Measurements from ENCODE around the gene TKTL1.

DNA sequence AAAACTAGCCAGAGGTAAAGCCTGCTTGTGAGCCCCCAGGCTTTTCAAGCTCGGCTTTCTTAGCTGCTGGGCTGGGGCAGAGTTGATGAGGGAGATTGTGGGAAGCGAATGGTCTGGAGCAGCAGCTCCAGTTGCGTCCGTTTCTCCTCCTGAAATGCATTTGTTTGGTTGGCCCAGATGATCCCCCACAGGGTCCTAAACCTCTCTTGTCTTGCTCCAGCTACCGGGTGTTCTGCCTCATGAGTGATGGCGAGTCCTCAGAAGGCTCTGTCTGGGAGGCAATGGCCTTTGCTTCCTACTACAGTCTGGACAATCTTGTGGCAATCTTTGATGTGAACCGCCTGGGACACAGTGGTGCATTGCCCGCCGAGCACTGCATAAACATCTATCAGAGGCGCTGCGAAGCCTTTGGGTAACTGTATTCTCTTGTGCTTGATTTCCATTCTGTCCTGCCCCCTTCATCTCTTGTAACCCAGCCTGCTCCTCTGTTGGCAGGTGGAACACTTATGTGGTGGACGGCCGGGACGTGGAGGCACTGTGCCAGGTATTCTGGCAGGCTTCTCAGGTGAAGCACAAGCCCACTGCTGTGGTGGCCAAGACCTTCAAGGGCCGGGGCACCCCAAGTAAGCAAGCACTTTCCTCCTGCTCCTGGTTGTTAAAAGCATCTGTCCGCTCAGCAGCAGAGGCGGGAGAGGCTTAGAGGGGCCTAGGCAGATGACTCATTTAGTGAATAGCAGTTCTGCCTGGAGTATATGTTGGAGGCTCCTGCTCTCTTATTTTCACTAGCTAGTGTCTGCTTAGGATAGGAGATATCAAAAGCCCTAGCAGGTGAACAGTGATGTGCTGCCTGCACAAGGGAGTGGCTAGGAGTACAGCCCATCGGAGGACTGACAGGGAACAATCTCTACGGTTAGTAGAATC, 15.3 kb downstream of the TKTL1 start:
- TF ChIP-seq, protein P1, sequence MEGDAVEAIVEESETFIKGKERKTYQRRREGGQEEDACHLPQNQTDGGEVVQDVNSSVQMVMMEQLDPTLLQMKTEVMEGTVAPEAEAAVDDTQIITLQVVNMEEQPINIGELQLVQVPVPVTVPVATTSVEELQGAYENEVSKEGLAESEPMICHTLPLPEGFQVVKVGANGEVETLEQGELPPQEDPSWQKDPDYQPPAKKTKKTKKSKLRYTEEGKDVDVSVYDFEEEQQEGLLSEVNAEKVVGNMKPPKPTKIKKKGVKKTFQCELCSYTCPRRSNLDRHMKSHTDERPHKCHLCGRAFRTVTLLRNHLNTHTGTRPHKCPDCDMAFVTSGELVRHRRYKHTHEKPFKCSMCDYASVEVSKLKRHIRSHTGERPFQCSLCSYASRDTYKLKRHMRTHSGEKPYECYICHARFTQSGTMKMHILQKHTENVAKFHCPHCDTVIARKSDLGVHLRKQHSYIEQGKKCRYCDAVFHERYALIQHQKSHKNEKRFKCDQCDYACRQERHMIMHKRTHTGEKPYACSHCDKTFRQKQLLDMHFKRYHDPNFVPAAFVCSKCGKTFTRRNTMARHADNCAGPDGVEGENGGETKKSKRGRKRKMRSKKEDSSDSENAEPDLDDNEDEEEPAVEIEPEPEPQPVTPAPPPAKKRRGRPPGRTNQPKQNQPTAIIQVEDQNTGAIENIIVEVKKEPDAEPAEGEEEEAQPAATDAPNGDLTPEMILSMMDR (IDR thresholded peaks at IDR 0.05; ENCODE audit: poor library complexity): no peak
- no peak for TF ChIP-seq EZH2phosphoT487 (IDR thresholded peaks at IDR 0.05; ENCODE audit: low read depth, severe bottlenecking, unreplicated experiment)
